Ovary (tissue), 3 donors: ENCODE results near the gene CCDC106.

Source experiments
- CTCF ChIP-seq, 3 donors: fragments of 450-650 bp in 2 of 3; fragments of 200-600 bp in 1 of 3; IDR thresholded peaks; one replicate each; pipeline versions ENCODE4 v1.5.1 to v1.8.0; 2016 to 2022; ENCODE audit warnings: antibody characterized with exemption in 3 of 3, mild to moderate bottlenecking in 1 of 3
- POLR2A ChIP-seq: fragments of 450-650 bp; IDR thresholded peaks from one replicate; pipeline ENCODE4 v1.6.1; 2017; ENCODE audit warnings: antibody characterized with exemption, mild to moderate bottlenecking, moderate library complexity
- donor health status: DM: no; HTN: no; CAD: no.

- no peak for TF ChIP-seq CTCF (IDR thresholded peaks at IDR 0.05)
- TF ChIP-seq POLR2A: no peak
These were observed 11.8 kb downstream of the CCDC106 start for GRCh38 chr19:55659822-55660221.
